ENCODE measurements around the gene PDZD4.

PDZD4 gene

DNA sequence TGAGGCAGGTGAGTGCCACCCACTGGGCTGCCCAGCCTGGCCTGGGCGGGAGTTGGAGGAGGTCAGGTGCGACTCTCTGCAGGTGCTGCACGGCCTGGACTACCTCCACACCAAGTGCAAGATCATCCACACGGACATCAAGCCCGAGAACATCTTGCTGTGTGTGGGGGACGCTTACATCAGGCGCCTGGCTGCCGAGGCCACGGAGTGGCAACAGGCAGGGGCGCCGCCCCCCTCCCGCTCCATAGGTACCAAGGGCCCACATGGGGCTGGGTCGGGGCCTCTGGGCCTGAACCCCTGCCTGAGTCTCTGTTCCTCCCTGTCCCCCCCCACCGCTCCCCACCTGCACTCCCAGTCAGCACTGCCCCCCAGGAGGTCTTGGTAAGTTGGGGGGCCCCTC, 47.5 kb downstream of the PDZD4 start:
- DNase-seq, result no peak

- DNase-seq, result no peak
Measured at GRCh38 chrX:153782313-153782712, 48.0 kb downstream of the PDZD4 start.

GRCh38 chrX:153781428-153782047, 48.8 kb downstream of the PDZD4 start:
- DNase-seq, result no peak

GRCh38 chrX:153780678-153781427, 49.5 kb downstream of the PDZD4 start, which contains the start of gene SRPK3:
Gene SRPK3 (plus strand): TSS chrX:153781041. CDS start chrX:153781087, 46 bp downstream.
- no peak for DNase-seq

GRCh38 chrX:153779891-153780677, 50.3 kb downstream of the PDZD4 start:
- DNase-seq, result no peak

DNA sequence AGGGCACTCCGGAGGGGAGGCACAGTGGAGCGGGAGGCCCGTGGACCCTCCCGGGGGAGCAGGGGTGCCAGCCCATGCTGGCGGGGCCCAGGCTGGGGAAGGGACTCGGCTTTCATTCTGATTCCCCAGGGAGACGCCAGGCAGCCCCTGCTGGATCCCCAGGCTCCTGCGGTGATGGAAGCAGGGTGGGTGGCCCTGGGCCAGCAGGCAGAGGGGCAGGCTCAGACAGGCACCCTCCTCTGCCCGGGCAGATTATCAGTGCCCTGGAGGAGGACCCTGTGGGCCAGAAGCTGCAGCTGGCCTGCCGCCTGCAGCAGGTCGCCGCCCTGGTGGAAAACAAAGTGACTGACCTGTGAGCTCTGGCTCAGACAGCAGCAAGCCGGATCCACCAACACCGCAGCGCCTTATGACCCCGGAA, 51.7 kb downstream of the PDZD4 start:
- DNase-seq, result no peak

- DNase-seq, result no peak
Measured at GRCh38 chrX:153778181-153778580, 52.2 kb downstream of the PDZD4 start.

DNA sequence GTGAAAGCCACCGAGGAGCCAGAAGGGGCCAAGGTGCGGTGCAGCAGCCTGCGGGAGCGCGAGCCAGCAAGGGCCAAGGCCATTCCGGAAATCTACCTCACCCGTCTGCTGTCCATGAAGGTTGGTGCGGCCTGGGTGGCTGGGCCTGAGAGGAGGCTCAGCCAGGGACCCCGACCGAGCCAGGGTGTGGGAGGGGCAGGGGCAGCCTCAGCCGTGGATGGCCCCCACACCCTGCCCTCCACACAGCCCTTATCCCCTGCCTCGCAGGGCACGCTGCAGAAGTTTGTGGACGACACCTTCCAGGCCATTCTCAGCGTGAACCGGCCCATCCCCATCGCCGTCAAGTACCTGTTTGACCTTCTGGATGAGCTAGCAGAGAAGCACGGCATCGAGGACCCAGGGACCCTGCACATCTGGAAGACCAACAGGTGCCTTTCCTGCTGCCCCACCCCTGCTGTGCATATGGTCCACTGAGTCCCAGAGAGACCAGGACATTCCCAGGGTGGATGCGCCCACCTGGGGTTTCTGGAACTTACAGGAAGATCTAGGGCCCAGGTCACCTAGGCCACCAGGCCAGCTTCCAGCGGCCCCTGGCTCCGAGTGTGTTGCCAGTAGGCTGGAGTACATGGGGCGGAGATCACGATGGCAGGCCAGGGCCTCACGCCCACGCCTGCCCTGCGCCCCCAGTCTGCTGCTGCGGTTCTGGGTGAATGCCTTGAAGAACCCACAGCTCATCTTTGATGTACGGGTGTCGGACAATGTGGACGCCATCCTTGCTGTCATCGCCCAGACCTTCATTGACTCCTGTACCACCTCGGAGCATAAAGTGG, 52.9 kb downstream of the PDZD4 start:
- DNase-seq, result no peak

GRCh38 chrX:153776611-153777045, 53.7 kb downstream of the PDZD4 start:
- no peak for DNase-seq

DNA sequence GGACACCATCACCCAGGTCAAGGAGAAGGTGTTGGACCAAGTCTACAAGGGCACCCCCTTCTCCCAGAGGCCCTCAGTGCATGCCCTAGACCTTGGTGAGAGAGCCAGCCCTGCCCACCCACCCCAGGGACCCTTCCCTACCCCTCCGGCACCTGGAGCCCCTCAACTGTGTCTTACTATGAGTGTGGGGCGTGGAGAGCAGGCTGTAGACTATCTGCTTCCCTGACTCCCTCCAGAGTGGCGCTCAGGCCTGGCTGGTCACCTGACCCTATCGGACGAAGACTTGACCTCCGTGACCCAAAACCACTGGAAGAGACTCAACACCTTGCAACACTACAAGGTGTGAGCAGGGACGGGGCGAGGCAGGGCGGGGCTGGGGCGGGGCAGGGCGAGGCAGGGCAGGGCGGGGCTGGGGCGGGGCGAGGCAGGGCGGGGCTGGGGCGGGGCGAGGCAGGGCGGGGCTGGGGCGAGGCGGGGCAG, 54.2 kb downstream of the PDZD4 start:
- DNase-seq, result no peak

DNA sequence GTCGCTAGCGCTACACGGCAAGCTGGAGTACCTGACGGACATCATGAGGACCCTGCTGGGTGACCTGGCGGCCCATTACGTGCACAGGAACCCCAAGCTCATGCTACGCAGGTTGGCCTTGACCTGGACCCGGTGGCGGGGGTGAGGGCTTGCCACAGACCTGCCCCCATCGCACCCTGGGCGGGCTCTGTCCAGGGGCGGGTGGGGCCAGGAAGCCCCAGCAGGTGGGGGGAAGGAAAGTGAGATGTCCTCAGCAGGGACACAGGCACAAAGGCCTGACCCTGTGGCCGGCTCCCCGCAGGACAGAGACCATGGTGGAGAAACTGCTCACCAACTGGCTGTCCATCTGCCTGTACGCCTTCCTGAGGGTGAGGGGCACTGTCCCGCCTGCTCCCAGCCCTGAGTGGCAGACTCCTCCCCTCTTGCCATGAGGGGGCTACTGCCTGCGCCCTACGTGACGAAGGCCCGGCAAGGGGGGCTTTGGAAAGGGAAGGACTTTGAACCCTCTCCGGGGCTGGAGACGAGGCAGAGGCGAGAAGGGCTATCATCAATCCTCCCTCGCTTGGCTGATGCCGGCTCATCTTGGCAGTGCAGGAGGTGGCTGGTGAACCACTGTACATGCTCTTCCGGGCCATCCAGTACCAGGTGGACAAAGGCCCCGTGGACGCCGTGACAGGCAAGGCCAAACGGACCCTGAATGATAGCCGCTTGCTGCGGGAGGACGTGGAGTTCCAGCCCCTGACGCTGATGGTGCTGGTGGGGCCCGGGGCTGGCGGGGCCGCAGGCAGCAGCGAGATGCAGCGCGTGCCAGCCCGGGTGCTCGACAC, 54.8 kb downstream of the PDZD4 start:
- no peak for DNase-seq

GRCh38 chrX:153774576-153775292, 55.6 kb downstream of the PDZD4 start:
- no peak for DNase-seq

GRCh38 chrX:153773741-153774575, 56.4 kb downstream of the PDZD4 start:
- no peak for DNase-seq

DNA sequence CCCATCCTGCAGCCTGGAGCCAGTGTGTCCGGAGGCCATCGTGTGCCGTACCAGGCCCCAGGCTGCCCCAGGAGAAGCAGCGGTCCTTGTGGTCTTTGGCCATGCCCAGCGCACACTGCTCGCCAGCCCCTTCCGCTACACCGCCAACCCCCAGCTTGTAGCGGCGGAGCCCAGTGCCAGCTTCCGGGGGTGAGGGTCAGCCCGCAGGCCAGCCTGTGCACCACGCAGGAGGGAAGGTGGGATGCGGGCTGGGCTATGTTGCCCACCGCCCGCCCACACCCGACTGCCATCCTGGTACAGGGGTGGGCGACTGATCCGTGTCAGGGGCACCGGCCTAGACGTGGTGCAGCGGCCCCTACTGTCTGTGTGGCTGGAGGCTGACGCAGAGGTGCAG, 57.1 kb downstream of the PDZD4 start:
- no peak for DNase-seq

DNA sequence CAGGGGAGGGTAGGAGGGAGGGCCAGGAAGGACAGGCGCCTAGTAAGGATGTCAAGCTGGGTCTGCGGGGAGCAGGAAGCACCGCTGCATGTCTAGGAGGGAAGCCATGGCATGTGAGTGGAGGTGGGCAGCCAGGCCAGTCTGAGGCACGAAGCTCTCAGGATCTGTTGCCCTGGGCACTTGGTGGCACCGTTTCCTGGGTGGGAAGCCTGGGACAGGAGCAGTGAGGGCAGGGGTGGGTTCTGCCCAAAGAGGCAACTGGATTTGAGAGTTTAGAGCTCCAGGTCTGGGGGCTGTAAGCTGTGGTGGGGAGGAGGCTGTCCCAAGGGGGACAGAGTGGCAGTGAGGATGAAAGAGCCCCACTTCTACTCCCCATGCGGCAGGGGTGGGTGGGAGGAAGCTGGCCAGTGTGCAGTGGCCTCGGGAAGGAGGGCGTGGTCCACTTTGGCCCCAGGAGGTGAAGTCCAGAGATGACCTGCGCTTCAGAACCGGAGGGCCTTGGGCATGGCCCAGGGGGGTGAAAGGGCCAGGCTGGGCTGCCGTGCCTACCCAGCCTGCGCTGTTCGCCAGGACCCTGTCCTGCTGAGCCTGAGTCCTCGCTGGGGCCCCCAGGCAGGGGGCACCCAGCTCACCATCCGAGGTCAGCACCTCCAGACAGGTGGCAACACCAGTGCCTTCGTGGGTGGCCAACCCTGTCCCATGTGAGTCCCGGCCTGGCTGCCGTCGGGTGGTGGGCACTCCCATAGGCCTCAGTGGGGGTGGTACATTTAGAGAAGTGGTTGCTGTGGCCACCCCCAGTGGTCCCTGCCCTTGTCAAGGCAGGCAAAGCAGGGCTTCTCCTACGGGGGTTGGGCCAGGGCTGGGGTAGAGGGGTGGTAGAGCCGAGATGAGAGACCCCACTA, 57.8 kb downstream of the PDZD4 start:
- no peak for DNase-seq

GRCh38 chrX:153771415-153772315, 58.7 kb downstream of the PDZD4 start:
- no peak for DNase-seq

- DNase-seq, result no peak
Measured at GRCh38 chrX:153770601-153771414, 59.5 kb downstream of the PDZD4 start.
